IPS-18a (cell line): ENCODE measurements around the gene SIN3A.

Experiments
- H3K27ac ChIP-seq: one replicate; pipeline ENCODE4 v1.5.1; 2013; ENCODE audit warnings: low read length
- H3K27me3 ChIP-seq: one replicate; pipeline ENCODE4 v1.6.1; 2013; ENCODE audit warnings: mild to moderate bottlenecking, low read length; ENCODE audit not compliant: control insufficient read depth, insufficient read depth
- H3K36me3 ChIP-seq: one replicate; pipeline ENCODE4 v1.6.1; 2013; ENCODE audit warnings: low read depth, low read length; ENCODE audit not compliant: control insufficient read depth
- H3K4me1 ChIP-seq: one replicate; pipeline ENCODE4 v1.6.1; 2013; ENCODE audit warnings: low read depth, low read length; ENCODE audit not compliant: control insufficient read depth
- H3K4me3 ChIP-seq: one replicate; pipeline ENCODE4 v1.5.1; 2013; ENCODE audit warnings: low read length
- H3K9ac ChIP-seq: one replicate; pipeline ENCODE4 v1.6.1; 2013; ENCODE audit warnings: mild to moderate bottlenecking, low read length, moderate library complexity
- H3K9me3 ChIP-seq: one replicate; pipeline ENCODE4 v1.6.1; 2013; ENCODE audit warnings: low read depth, low read length; ENCODE audit not compliant: control insufficient read depth

The SIN3A gene

GRCh38 chr15:75321711-75322110 is 129.8 kb downstream of the SIN3A start:
- Histone ChIP-seq H3K4me1 (no peaks in the 10 kb centered on the region), H3K4me3 (no peak overlapping the region), H3K36me3 (no peaks in the 10 kb centered on the region), H3K9ac (no peak overlapping the region), H3K27ac (no peak overlapping the region), H3K27me3 (no peaks in the 10 kb centered on the region), H3K9me3 (no peaks in the 10 kb centered on the region)
